ENCODE measurements around the gene CDH12. TPM values are rescaled to one million over a fixed set of nuclear protein-coding genes. Genes with fewer than 3 reads are reported as not detected.
"Not testable (repeated sequence)": the region's sequence is repeated elsewhere in the genome, so short reads cannot be mapped to it uniquely, and the experiment has no call there.

CDH12 gene
- total RNA-seq, 1 donor from 2014 or later: not detected

GRCh38 chr5:22531986-22532385 lies 321.2 kb downstream of the CDH12 start:
- Histone ChIP-seq H3K27ac (no peak overlapping the region), H3K4me3 (no peak overlapping the region), H3K27me3 (no peaks in the 10 kb centered on the region), H3K4me1 (no peaks in the 10 kb centered on the region), H3K36me3 (no peaks in the 10 kb centered on the region), H3K9me3 (no peaks in the 10 kb centered on the region)
- no peak for TF ChIP-seq POLR2A (IDR thresholded peaks at IDR 0.05)
- TF ChIP-seq POLR2AphosphoS5 (IDR thresholded peaks at IDR 0.05; ENCODE audit: insufficient read depth in 1 of 2, low read depth in 1 of 2): no peak
- no peak for TF ChIP-seq CTCF (IDR thresholded peaks at IDR 0.05)
- no peak for DNase-seq (ENCODE audit: extremely low spot score in 2 of 2)
- intact Hi-C loops (cut with DNase I): no loop called here

GRCh38 chr5:22521521-22521920 lies 331.6 kb downstream of the CDH12 start:
- Histone ChIP-seq H3K36me3 (no peaks in the 10 kb centered on the region), H3K27ac (no peak overlapping the region), H3K9me3 (no peaks in the 10 kb centered on the region), H3K27me3 (no peaks in the 10 kb centered on the region), H3K4me3 (no peak overlapping the region), H3K4me1 (no peaks in the 10 kb centered on the region)
- DNase-seq (ENCODE audit: extremely low spot score in 2 of 2): no peak
- TF ChIP-seq POLR2AphosphoS5 (IDR thresholded peaks at IDR 0.05; ENCODE audit: insufficient read depth in 1 of 2, low read depth in 1 of 2) (no peak), POLR2A (IDR thresholded peaks at IDR 0.05) (no peak), CTCF (IDR thresholded peaks at IDR 0.05) (no peak)
- intact Hi-C loops (cut with DNase I): no loop called here

GRCh38 chr5:22516497-22516896 lies 336.6 kb downstream of the CDH12 start:
- H3K27me3 ChIP-seq; H3K27ac ChIP-seq; H3K9me3 ChIP-seq; H3K4me1 ChIP-seq; intact Hi-C loops (cut with DNase I); DNase-seq (ENCODE audit: extremely low spot score in 2 of 2); H3K36me3 ChIP-seq; H3K4me3 ChIP-seq: not testable (repeated sequence)

GRCh38 chr5:22514231-22514630 lies 338.9 kb downstream of the CDH12 start:
- no peak overlapping the region for H3K4me3 ChIP-seq
- no peaks in the 10 kb centered on the region for H3K9me3 ChIP-seq
- H3K27me3 ChIP-seq: no peaks in the 10 kb centered on the region
- no peak for DNase-seq (ENCODE audit: extremely low spot score in 2 of 2)
- H3K27ac ChIP-seq: no peak overlapping the region
- no peaks in the 10 kb centered on the region for H3K4me1 ChIP-seq
- intact Hi-C loops (cut with DNase I): no loop called here
- H3K36me3 ChIP-seq: no peaks in the 10 kb centered on the region
- no peak for TF ChIP-seq POLR2AphosphoS5 (IDR thresholded peaks at IDR 0.05; ENCODE audit: insufficient read depth in 1 of 2, low read depth in 1 of 2)
- TF ChIP-seq CTCF (IDR thresholded peaks at IDR 0.05): no peak
- TF ChIP-seq POLR2A (IDR thresholded peaks at IDR 0.05): no peak

GRCh38 chr5:22505891-22506290 lies 347.3 kb downstream of the CDH12 start:
- no peaks in the 10 kb centered on the region for H3K4me1 ChIP-seq
- H3K4me3 ChIP-seq: no peak overlapping the region
- H3K9me3 ChIP-seq: no peaks in the 10 kb centered on the region
- H3K27ac ChIP-seq: no peak overlapping the region
- intact Hi-C loops (cut with DNase I): no loop called here
- no peak for DNase-seq (ENCODE audit: extremely low spot score in 2 of 2)
- H3K27me3 ChIP-seq: no peaks in the 10 kb centered on the region
- H3K36me3 ChIP-seq: no peaks in the 10 kb centered on the region
- no peak for TF ChIP-seq POLR2AphosphoS5 (IDR thresholded peaks at IDR 0.05; ENCODE audit: insufficient read depth in 1 of 2, low read depth in 1 of 2)
- TF ChIP-seq CTCF (IDR thresholded peaks at IDR 0.05): no peak
- no peak for TF ChIP-seq POLR2A (IDR thresholded peaks at IDR 0.05)

GRCh38 chr5:22504411-22504810 lies 348.7 kb downstream of the CDH12 start:
- TF ChIP-seq POLR2AphosphoS5 (IDR thresholded peaks at IDR 0.05; ENCODE audit: insufficient read depth in 1 of 2, low read depth in 1 of 2) (no peak), CTCF (IDR thresholded peaks at IDR 0.05) (no peak), POLR2A (IDR thresholded peaks at IDR 0.05) (no peak)
- Histone ChIP-seq H3K9me3 (no peaks in the 10 kb centered on the region), H3K27ac (no peak overlapping the region), H3K4me1 (no peaks in the 10 kb centered on the region), H3K4me3 (no peak overlapping the region), H3K36me3 (no peaks in the 10 kb centered on the region), H3K27me3 (no peaks in the 10 kb centered on the region)
- intact Hi-C loops (cut with DNase I): no loop called here
- DNase-seq (ENCODE audit: extremely low spot score in 2 of 2): no peak

Data from vagina (tissue), 2 donors.